Measurements from ENCODE around the gene GADD45A.

Gene GADD45A

DNA sequence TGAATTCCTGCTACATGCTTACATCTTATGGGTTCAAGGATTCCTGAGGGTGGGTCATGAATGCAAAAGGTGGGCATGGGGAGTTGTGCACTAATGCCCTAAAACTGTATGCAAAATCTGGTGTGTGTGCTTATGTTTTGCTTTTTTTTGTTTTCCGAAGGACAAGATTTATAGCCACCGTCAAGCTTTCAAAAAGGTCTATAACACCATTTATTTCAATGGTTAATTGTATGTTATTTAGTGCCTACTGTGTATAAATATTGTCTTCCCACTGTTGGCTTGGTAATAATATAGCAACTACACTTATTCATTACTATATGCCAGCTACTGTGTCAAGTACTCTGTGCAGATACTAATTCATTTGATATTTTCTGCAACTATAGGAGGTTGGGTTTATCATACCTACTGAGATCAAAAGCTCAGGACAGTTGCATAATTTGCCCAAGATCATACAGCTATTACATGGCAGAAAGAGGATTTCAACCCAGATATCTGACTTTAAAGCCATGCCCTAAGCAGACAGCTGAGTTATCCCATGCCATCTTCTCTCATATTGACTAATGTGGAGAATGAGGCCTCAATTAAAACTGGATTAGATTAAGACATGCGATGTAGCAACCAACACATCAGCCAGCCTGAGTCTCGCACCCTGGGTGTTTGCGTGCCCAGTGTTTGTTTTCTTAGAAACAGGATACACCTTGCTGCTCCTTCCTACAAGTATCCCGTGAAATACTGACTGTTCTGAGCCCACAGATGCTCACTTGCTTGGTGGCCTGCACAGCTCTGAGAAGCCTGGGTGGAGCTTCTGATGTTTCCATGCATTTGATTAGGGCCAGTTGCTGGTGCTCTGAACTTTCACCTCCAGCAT is 34.6 kb downstream of the GADD45A start (continued):
- TF ChIP-seq OSR2 (tag by site-specific recombination; IDR thresholded peaks at IDR 0.05) (peak; percentile 97), ZNF404 (tag by site-specific recombination; IDR thresholded peaks at IDR 0.05) (no peak), ZNF624 (tag by site-specific recombination; IDR thresholded peaks at IDR 0.05) (no peak), ZNF776 (tag by site-specific recombination; IDR thresholded peaks at IDR 0.05; ENCODE audit: borderline replicate concordance) (no peak), SCRT1 (tag by site-specific recombination; IDR thresholded peaks at IDR 0.05; ENCODE audit: borderline replicate concordance) (peak; percentile 82), ZNF169 (tag by site-specific recombination; IDR thresholded peaks at IDR 0.05) (no peak), ZNF600 (tag by site-specific recombination; IDR thresholded peaks at IDR 0.05) (peak; percentile 96), ZSCAN23 (tag by site-specific recombination; IDR thresholded peaks at IDR 0.05) (no peak), ZNF133 (tag by site-specific recombination; IDR thresholded peaks at IDR 0.05) (no peak), KLF16 (tag by site-specific recombination; IDR thresholded peaks at IDR 0.05) (no peak), KLF10 (tag by site-specific recombination; IDR thresholded peaks at IDR 0.05) (no peak), SETDB1 (IDR thresholded peaks at IDR 0.05; ENCODE audit: insufficient read length, low read length) (no peak), YY2 (tag by site-specific recombination; IDR thresholded peaks at IDR 0.05) (no peak), KLF8 (tag by site-specific recombination; IDR thresholded peaks at IDR 0.05) (0 out of 2 replicates have a peak, but pooled peaks have one; percentile 58), YY1 (tag by site-specific recombination; IDR thresholded peaks at IDR 0.05) (no peak), ZNF514 (tag by site-specific recombination; IDR thresholded peaks at IDR 0.05) (no peak), ZNF777 (tag by site-specific recombination; IDR thresholded peaks at IDR 0.05; ENCODE audit: borderline replicate concordance) (no peak), ZBTB48 (tag by site-specific recombination; IDR thresholded peaks at IDR 0.05) (0 out of 2 replicates have a peak, but pooled peaks have one; percentile 20), ZFP37 (tag by site-specific recombination; IDR thresholded peaks at IDR 0.05) (no peak), ZNF768 (tag by site-specific recombination; IDR thresholded peaks at IDR 0.05) (peak; percentile 24; the same call in 1 of the 2 replicates), MYNN (tag by site-specific recombination; IDR thresholded peaks at IDR 0.05; ENCODE audit: borderline replicate concordance) (no peak), ZNF416 (tag by site-specific recombination; IDR thresholded peaks at IDR 0.05) (no peak), ZNF16 (tag by site-specific recombination; IDR thresholded peaks at IDR 0.05; ENCODE audit: low read depth) (no peak), ZNF558 (tag by site-specific recombination; IDR thresholded peaks at IDR 0.05) (peak; percentile 81), ZNF239 (tag by site-specific recombination; IDR thresholded peaks at IDR 0.05) (no peak), ZFHX2 (tag by site-specific recombination; conservative IDR thresholded peaks at IDR 0.05) (peak; percentile 23; the same call in 1 of the 2 replicates)
- TF ChIP-seq, protein P1, sequence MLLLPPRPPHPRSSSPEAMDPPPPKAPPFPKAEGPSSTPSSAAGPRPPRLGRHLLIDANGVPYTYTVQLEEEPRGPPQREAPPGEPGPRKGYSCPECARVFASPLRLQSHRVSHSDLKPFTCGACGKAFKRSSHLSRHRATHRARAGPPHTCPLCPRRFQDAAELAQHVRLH (tag by site-specific recombination; IDR thresholded peaks at IDR 0.05): peak; percentile 24; the same call in 1 of the 2 replicates
- TF ChIP-seq, protein P2, sequence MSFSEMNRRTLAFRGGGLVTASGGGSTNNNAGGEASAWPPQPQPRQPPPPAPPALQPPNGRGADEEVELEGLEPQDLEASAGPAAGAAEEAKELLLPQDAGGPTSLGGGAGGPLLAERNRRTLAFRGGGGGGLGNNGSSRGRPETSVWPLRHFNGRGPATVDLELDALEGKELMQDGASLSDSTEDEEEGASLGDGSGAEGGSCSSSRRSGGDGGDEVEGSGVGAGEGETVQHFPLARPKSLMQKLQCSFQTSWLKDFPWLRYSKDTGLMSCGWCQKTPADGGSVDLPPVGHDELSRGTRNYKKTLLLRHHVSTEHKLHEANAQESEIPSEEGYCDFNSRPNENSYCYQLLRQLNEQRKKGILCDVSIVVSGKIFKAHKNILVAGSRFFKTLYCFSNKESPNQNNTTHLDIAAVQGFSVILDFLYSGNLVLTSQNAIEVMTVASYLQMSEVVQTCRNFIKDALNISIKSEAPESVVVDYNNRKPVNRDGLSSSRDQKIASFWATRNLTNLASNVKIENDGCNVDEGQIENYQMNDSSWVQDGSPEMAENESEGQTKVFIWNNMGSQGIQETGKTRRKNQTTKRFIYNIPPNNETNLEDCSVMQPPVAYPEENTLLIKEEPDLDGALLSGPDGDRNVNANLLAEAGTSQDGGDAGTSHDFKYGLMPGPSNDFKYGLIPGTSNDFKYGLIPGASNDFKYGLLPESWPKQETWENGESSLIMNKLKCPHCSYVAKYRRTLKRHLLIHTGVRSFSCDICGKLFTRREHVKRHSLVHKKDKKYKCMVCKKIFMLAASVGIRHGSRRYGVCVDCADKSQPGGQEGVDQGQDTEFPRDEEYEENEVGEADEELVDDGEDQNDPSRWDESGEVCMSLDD (tag by site-specific recombination; IDR thresholded peaks at IDR 0.05): no peak
- TF ChIP-seq, protein P3, sequence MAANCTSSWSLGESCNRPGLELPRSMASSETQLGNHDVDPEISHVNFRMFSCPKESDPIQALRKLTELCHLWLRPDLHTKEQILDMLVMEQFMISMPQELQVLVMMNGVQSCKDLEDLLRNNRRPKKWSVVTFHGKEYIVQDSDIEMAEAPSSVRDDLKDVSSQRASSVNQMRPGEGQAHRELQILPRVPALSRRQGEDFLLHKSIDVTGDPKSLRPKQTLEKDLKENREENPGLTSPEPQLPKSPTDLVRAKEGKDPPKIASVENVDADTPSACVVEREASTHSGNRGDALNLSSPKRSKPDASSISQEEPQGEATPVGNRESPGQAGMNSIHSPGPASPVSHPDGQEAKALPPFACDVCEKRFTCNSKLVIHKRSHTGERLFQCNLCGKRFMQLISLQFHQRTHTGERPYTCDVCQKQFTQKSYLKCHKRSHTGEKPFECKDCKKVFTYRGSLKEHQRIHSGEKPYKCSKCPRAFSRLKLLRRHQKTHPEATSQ (tag by site-specific recombination; IDR thresholded peaks at IDR 0.05): no peak
- TF ChIP-seq, protein P4, sequence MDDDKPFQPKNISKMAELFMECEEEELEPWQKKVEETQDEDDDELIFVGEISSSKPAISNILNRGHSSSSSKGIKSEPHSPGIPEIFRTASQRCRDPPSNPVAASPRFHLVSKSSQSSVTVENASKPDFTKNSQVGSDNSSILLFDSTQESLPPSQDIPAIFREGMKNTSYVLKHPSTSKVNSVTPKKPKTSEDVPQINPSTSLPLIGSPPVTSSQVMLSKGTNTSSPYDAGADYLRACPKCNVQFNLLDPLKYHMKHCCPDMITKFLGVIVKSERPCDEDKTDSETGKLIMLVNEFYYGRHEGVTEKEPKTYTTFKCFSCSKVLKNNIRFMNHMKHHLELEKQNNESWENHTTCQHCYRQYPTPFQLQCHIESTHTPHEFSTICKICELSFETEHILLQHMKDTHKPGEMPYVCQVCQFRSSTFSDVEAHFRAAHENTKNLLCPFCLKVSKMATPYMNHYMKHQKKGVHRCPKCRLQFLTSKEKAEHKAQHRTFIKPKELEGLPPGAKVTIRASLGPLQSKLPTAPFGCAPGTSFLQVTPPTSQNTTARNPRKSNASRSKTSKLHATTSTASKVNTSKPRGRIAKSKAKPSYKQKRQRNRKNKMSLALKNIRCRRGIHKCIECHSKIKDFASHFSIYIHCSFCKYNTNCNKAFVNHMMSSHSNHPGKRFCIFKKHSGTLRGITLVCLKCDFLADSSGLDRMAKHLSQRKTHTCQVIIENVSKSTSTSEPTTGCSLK (tag by site-specific recombination; IDR thresholded peaks at IDR 0.05): no peak
- TF ChIP-seq, protein P5, sequence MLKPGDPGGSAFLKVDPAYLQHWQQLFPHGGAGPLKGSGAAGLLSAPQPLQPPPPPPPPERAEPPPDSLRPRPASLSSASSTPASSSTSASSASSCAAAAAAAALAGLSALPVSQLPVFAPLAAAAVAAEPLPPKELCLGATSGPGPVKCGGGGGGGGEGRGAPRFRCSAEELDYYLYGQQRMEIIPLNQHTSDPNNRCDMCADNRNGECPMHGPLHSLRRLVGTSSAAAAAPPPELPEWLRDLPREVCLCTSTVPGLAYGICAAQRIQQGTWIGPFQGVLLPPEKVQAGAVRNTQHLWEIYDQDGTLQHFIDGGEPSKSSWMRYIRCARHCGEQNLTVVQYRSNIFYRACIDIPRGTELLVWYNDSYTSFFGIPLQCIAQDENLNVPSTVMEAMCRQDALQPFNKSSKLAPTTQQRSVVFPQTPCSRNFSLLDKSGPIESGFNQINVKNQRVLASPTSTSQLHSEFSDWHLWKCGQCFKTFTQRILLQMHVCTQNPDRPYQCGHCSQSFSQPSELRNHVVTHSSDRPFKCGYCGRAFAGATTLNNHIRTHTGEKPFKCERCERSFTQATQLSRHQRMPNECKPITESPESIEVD (tag by site-specific recombination; IDR thresholded peaks at IDR 0.05): peak; percentile 90
